ENCODE measurements around the gene CEP170B.

DNA sequence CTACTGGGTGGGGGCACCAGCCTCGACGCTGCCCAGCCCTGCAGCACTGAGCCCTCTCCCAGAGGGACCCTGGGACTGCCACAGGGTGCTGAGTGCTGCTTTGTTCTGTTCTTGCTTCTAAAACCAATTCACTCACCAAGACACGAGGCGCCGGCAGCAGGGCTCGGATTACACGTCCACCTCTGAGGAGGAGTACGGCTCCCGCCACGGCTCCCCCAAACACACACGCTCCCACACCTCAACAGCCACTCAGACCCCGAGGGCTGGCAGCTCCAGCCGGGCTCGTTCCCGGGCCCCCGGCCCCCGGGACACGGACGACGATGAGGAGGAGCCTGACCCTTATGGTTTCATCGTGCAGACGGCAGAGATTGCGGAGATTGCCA lies 24.3 kb downstream of the CEP170B start:
- TF ChIP-seq, protein P1, sequence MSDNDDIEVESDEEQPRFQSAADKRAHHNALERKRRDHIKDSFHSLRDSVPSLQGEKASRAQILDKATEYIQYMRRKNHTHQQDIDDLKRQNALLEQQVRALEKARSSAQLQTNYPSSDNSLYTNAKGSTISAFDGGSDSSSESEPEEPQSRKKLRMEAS (IDR thresholded peaks at IDR 0.05) = no peak
- TF ChIP-seq SP1 (IDR thresholded peaks at IDR 0.05) (no peak), FOXA1 (IDR thresholded peaks at IDR 0.05) (no peak), YY1 (IDR thresholded peaks at IDR 0.05) (no peak), FOXA2 (IDR thresholded peaks at IDR 0.05) (no peak)
- TF ChIP-seq, protein P2, sequence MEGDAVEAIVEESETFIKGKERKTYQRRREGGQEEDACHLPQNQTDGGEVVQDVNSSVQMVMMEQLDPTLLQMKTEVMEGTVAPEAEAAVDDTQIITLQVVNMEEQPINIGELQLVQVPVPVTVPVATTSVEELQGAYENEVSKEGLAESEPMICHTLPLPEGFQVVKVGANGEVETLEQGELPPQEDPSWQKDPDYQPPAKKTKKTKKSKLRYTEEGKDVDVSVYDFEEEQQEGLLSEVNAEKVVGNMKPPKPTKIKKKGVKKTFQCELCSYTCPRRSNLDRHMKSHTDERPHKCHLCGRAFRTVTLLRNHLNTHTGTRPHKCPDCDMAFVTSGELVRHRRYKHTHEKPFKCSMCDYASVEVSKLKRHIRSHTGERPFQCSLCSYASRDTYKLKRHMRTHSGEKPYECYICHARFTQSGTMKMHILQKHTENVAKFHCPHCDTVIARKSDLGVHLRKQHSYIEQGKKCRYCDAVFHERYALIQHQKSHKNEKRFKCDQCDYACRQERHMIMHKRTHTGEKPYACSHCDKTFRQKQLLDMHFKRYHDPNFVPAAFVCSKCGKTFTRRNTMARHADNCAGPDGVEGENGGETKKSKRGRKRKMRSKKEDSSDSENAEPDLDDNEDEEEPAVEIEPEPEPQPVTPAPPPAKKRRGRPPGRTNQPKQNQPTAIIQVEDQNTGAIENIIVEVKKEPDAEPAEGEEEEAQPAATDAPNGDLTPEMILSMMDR (IDR thresholded peaks at IDR 0.05; ENCODE audit: low read depth, low read length, missing input control) = no peak
- TF ChIP-seq, protein P3, sequence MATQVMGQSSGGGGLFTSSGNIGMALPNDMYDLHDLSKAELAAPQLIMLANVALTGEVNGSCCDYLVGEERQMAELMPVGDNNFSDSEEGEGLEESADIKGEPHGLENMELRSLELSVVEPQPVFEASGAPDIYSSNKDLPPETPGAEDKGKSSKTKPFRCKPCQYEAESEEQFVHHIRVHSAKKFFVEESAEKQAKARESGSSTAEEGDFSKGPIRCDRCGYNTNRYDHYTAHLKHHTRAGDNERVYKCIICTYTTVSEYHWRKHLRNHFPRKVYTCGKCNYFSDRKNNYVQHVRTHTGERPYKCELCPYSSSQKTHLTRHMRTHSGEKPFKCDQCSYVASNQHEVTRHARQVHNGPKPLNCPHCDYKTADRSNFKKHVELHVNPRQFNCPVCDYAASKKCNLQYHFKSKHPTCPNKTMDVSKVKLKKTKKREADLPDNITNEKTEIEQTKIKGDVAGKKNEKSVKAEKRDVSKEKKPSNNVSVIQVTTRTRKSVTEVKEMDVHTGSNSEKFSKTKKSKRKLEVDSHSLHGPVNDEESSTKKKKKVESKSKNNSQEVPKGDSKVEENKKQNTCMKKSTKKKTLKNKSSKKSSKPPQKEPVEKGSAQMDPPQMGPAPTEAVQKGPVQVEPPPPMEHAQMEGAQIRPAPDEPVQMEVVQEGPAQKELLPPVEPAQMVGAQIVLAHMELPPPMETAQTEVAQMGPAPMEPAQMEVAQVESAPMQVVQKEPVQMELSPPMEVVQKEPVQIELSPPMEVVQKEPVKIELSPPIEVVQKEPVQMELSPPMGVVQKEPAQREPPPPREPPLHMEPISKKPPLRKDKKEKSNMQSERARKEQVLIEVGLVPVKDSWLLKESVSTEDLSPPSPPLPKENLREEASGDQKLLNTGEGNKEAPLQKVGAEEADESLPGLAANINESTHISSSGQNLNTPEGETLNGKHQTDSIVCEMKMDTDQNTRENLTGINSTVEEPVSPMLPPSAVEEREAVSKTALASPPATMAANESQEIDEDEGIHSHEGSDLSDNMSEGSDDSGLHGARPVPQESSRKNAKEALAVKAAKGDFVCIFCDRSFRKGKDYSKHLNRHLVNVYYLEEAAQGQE (IDR thresholded peaks at IDR 0.05) = no peak
